COLO668 (cell line): Measurements from ENCODE around the gene ABCA1.
"Not testable (repeated sequence)": the region's sequence is repeated elsewhere in the genome, so short reads cannot be mapped to it uniquely, and the experiment has no call there.

ENCODE experiments used
- DNase-seq: peaks from one replicate; lab custom pipeline; 2025; ENCODE audit not compliant: unreplicated experiment; lab: John Stamatoyannopoulos, UW

Gene ABCA1

GRCh38 chr9:104927912-104928740, at the start of gene ABCA1:
ABCA1 (minus strand) TSS chr9:104928155; CDS start chr9:104903679, 24,476 bp downstream.
- DNase-seq: peak; percentile 68

DNA sequence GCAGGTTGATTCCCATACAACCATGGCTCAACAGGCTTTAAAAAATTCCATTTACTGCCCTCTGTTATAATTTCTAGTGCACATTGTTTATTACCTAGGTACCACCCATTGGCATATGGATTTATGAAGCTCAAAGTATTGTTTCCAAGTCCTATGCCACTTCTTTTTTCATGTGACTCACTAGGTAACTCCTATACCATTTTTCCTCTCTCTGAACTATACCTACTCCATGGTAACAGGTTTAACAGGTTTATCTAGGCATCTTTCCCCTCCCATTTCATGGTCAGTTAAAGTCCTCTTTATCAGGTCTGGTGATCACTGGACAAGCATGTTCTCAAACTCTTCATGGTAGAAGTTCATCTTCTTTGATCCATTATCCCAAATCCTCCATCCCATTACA, 49.6 kb upstream of the ABCA1 start:
- DNase-seq: no peak

- no peak for DNase-seq
Measured at GRCh38 chr9:104977168-104977567, 49.2 kb upstream of the ABCA1 start.

DNA sequence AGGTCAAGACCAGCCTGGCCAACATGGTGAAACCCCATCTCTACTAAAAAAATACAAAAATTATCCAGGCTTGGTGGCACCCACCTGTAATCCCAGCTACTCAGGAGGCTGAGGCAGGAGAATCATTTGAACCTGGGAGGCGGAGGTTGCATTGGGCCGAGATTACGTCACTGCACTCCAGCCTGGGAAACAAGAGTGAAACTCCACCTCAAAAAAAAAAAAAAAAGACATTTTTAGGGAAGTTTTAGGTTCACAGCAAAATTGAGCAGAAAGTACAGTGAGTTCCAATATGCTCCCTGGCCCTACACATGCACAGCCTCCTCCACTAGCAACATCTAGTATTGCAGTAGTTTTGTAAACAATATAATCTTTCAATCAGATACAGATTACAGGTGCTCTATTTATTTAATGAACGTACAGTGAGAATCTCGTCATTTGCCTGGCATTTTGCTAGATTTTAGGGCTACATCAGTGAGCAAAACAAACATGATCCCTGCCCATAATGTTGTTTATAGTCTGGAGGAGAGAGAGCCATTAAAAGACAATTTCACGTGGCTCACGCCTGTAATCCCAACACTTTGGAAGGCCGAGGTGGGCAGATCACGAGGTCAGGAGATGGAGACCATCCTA, 48.1 kb upstream of the ABCA1 start:
- DNase-seq: not testable (repeated sequence)

DNA sequence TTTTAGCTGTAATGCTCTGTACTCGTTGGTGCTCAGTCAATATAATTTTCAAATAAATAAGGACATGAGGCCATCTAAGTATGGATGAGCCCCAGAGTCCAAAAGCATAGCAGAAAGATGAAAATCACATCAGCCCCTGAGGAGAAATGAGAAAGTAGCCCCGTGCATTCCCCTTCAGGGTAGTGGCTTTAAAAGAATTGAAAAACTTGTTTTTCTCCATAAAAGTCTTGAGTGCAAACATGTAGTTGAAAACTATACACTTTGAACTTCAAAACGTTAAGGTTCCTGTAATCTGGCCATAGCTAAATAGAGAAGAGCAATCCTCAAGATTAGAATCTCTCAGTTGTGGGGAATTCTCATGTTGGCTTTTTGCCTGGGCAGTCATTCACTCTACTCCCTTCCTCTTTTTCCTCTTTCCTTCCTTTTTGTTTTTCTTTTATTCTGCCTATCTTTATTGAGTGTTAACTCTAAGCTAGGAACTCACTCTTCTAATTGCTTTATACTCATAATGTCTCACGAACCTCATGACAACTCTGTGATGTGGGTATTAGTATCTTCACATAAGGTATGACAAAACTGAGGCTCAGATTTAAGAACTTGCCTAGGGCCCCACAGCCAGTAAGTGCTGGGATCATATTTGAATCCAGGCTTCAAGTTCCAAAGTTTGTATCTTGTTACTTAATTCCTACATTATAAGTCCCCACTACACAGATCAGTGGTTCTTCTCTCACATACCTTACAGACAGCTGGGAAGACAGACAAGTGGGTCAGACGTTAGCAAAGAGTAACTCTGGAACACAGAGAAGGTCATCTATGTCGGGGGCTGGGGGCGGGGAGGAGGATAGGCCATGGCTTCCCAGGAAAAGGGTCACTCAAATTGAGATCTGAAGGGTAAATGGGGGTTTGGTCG, 46.4 kb upstream of the ABCA1 start:
- no peak for DNase-seq

DNA sequence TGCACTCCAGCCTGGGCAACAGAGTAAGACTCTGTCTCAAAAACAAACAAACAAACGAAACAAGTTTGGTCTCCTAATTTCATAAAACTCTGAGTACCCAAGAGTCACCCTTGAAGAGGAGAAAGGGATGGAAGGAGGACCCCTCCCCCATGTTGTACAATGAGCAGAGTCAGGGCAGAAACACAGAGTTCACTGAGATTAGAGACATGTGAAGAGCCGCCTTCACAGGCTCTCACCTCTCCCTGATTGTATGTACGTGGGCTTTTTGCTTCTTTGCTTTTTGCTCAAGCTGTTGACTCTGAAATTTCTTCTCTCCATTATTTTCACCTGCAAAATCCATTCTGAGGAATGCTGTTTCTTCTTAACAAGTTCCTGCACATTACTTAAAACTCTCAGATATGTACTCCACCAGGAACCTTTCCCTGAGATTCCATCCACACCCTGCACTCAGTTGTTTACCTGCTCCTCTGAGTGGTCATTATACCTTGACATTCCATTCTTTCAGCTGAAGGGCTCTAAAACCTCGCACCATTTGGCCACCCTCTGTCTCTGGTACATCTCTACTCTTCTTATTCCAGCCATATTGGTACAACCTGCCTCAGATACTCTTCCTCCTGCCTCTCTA, 44.4 kb upstream of the ABCA1 start:
- DNase-seq: no peak

DNA sequence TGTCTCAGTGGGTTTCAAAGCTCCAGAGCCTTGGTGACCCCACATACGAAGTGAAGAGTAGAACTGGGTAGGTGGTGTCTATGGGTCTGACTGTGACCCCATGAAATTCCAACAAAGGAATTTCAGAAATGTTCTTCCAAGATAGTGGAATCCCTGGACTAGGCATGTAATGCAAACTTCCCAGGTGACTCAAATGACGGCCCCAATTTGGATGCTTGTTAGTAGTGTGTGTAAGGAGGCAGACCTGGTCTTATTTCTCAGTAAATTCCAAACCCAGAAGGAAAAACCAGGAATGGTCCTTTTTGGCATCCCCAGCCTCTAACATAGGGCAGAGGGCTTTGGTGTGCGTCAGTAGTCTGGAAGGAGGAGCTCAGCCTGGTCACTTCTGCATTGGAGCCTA, 43.6 kb upstream of the ABCA1 start:
- DNase-seq: no peak

DNA sequence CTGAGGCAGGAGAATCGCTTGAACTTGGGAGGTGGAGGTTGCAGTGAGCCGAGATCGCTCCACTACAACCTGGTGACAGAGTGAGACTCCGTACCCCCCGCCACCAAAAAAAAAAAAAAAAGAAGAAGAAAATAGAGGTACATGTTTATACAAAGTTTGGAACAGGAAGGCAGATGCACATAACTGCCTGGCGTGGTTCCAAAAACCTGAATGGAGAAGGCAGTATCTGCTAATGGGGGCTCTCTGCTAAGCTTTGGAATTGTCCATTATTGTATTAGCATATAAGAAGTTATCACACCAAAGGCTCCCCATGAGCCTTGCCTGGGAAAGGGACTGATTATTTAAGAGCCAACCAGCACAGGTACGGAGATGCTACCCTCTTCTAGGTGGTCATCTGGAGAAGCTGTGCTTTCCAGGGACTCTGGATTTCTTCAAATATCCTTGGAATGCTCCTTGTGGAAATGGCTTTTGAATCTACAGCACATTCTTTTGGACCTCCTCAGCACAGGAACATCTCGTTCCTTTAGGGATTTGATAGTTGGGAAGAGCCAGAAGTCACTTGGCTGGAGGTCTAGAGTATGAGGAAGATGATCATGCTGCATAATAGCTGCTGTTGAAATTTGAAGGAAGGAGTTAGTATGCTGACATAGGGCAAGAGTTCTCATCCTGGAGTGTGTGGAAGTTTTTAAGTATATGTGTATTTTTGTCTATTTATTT, 42.5 kb upstream of the ABCA1 start:
- DNase-seq: no peak

GRCh38 chr9:104969116-104969515, 41.2 kb upstream of the ABCA1 start:
- no peak for DNase-seq

GRCh38 chr9:104968025-104968982, 40.3 kb upstream of the ABCA1 start:
- peak; percentile 88 for DNase-seq

DNA sequence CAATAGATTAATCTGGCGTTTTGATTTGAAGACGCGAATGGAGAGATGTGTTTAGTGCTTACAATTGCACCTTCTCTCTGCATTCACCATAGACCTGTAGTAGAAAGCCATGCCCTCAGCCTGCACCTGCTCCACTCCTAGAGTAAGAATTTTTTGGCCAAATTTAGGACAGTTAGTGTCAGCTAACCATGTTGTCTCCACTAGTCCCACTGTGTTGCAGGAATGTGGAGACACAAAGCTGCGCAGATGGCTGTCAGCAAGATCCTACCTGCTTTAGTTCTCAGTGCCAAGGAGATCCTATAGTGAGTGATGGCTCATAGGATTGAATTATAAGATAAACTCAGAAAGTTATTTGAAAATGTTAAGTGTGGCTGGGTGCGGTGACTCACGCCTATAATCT, 35.1 kb upstream of the ABCA1 start:
- no peak for DNase-seq

GRCh38 chr9:104961701-104962359, 33.9 kb upstream of the ABCA1 start:
- DNase-seq: no peak

DNA sequence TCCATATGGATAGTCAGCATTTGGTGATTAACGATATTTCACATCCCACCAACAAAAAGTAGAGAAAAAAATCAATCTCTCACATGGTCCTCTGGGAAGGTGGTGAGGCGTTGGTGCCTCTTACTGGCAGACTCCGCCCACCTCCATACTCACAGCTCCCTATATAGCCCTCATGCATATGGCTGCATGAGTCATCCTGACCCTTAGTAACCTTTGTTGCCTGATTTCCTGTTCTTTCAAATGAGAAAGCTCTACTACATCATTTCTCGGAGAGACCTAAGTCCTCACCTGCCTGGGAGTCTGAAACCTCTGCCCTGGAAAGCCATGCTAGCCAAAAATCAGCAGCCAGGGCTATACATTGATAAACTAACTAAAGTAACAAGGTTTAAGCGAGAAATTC, 33.3 kb upstream of the ABCA1 start:
- DNase-seq: peak; percentile 48

- no peak for DNase-seq
Measured at GRCh38 chr9:104960662-104961061, 32.7 kb upstream of the ABCA1 start.

GRCh38 chr9:104958751-104959150, 30.8 kb upstream of the ABCA1 start:
- DNase-seq: no peak

DNA sequence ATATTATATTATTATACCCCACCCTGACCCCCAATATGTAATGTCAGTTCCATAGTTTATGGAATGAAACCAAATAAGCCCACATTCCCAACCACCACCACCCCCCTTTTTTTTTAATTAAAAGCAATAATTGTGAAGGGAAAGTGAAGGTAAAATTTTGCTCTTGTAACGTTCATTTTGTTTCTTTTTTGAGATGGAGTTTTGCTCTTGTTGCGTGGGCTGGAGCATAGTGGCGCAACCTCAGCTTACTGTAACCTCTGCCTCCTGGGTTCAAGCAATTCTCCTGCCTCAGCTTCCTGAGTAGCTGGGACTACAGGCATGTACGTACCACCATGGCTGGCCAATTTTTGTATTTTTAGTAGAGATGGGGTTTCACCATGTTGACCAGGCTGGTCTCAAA, 30.1 kb upstream of the ABCA1 start:
- not testable (repeated sequence) for DNase-seq

DNA sequence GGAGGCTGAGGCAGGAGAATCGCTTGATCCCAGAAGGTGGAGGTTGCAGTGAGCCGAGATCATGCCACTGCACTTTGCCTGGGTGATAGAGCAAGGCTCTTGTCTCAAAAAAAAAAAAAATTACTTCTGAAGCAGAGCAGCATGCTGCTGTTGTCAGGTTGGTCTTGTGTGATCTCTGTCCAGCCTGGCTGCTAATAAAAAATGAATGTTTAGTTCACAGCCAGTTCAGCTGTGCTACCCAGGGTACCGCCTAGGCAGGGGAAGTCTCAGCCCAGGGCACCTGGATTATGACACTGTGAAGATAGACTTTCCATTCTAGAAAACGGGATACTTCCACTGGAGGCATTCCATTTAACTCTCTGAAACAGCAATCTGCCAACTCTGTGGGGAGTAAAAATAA, 23.5 kb upstream of the ABCA1 start:
- DNase-seq: no peak

DNA sequence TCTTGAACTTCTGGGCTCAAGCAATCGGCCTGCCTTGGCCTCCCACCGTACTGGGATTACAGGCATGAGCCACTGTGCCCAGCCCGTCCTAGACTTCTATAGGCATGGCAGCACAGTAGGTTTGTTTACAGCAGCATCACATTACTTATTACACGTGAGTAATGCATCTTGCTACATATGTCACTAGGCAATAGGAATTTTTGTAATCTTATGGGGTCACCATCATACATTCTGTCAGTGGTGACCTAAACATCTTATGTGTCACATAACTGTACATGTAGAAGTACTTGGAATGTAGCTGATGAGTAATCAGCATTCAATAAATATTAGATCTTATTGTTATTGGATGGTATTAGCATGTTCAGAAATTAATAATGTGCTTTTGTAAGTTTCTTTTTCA, 22.9 kb upstream of the ABCA1 start:
- DNase-seq: no peak

- no peak for DNase-seq
Measured at GRCh38 chr9:104948277-104948676, 20.3 kb upstream of the ABCA1 start.
